NCI-H524 treated with DMSO at 0.1 percent for 48 hours (cell line): Measurements from ENCODE around the gene IL12B.
"Not testable (repeated sequence)": the region's sequence is repeated elsewhere in the genome, so short reads cannot be mapped to it uniquely, and the experiment has no call there.

Experiments
- DNase-seq: peaks from one replicate; lab custom pipeline; 2025; lab: John Stamatoyannopoulos, UW

Gene IL12B

GRCh38 chr5:159332800-159333544 lies 2.7 kb upstream of the IL12B start:
- no peak for DNase-seq

GRCh38 chr5:159331093-159331973 lies 1.0 kb upstream of the IL12B start:
- DNase-seq, result no peak

- no peak for DNase-seq
These were observed 5.3 kb downstream of the IL12B start for GRCh38 chr5:159324986-159325385.

GRCh38 chr5:159324102-159324755 lies 6.1 kb downstream of the IL12B start:
- DNase-seq, result peak; percentile 74

- no peak for DNase-seq
These were observed 8.1 kb downstream of the IL12B start for GRCh38 chr5:159322180-159322579.

- DNase-seq, result no peak
These were observed 10.5 kb downstream of the IL12B start for GRCh38 chr5:159319832-159320231.

GRCh38 chr5:159319363-159319762 lies 10.9 kb downstream of the IL12B start:
- no peak for DNase-seq

- no peak for DNase-seq
These were observed 11.8 kb downstream of the IL12B start for GRCh38 chr5:159318448-159318847.

- no peak for DNase-seq
These were observed 12.4 kb downstream of the IL12B start for GRCh38 chr5:159317849-159318248.

GRCh38 chr5:159316519-159317383 lies 13.5 kb downstream of the IL12B start:
- peak; percentile 38 for DNase-seq

- DNase-seq, result peak; percentile 35
These were observed 17.1 kb downstream of the IL12B start for GRCh38 chr5:159313197-159313596.

- DNase-seq, result no peak
These were observed 19.2 kb downstream of the IL12B start for GRCh38 chr5:159311063-159311462.

GRCh38 chr5:159310511-159310910 lies 19.8 kb downstream of the IL12B start:
- DNase-seq, result no peak

- DNase-seq, result no peak
These were observed 20.4 kb downstream of the IL12B start for GRCh38 chr5:159309689-159310433.

- no peak for DNase-seq
These were observed 25.2 kb downstream of the IL12B start for GRCh38 chr5:159304961-159305595.

- no peak for DNase-seq
These were observed 27.0 kb downstream of the IL12B start for GRCh38 chr5:159303286-159303685.

- not testable (repeated sequence) for DNase-seq
These were observed 28.1 kb downstream of the IL12B start for GRCh38 chr5:159301929-159302860.

GRCh38 chr5:159301466-159301865 lies 28.8 kb downstream of the IL12B start:
- DNase-seq, result no peak

- DNase-seq, result not testable (repeated sequence)
These were observed 33.0 kb downstream of the IL12B start for GRCh38 chr5:159297300-159297699.
